SK-N-SH treated with all-trans-retinoic acid at 6 μM for 48 hours (cell line): ENCODE results near the gene NCSTN.

Source experiments
- OSR1 ChIP-seq: fragments of 250-450 bp; sonication (Bioruptor Pico); IDR thresholded peaks from 2 replicates; pipeline ENCODE4 v1.8.0; 2022; ENCODE audit warnings: moderate library complexity, mild to moderate bottlenecking, inconsistent platforms
- RARB ChIP-seq: fragments of 250-450 bp; sonication (Bioruptor Pico); IDR thresholded peaks from 2 replicates; pipeline ENCODE4 v1.8.0; 2021; ENCODE audit warnings: mild to moderate bottlenecking, moderate library complexity
- TCF4 ChIP-seq: fragments of 250-450 bp; sonication (Bioruptor Pico); IDR thresholded peaks from 2 replicates; pipeline ENCODE4 v1.8.0; 2021; ENCODE audit warnings: mild to moderate bottlenecking, moderate library complexity, borderline replicate concordance
- TF ChIP-seq, protein P1 (sequence below): fragments of 250-450 bp; sonication (Bioruptor Pico); IDR thresholded peaks from 2 replicates; pipeline ENCODE4 v1.5.0; 2020; ENCODE audit warnings: mild to moderate bottlenecking, moderate library complexity
- TF ChIP-seq, protein P2 (sequence below): fragments of 250-450 bp; sonication (Bioruptor Pico); IDR thresholded peaks from 2 replicates; pipeline ENCODE4 v1.8.0; 2020; ENCODE audit warnings: mild to moderate bottlenecking, moderate library complexity, borderline replicate concordance
- TF ChIP-seq, protein P3 (sequence below): fragments of 250-450 bp; sonication (Bioruptor Pico); IDR thresholded peaks from 2 replicates; pipeline ENCODE4 v1.8.0; 2021; ENCODE audit warnings: low read depth, mild to moderate bottlenecking, moderate library complexity, borderline replicate concordance

DNA sequence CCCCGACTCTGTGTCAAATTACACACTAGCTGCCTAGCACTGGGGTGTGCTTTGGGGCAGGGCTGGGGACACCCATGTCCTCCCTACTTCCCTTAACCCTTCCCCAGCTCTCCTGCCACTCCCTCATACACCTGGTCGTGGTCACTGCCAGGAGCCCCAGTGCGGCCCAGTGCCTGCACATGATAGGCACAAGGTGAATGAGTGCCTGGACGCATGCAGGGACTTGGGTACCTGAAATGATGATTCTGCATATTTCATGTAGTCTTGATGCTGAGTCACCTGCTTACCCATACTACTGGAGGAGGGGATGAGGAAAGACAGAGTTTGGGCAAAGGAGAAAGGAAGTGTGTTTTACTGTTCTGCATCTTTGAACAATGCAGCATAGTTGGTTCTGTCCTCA, 55.6 kb downstream of the NCSTN start:
- TF ChIP-seq RARB (no peak), OSR1 (CRISPR knock-in tag) (no peak), TCF4 (CRISPR knock-in tag) (no peak)
- TF ChIP-seq, protein P1, sequence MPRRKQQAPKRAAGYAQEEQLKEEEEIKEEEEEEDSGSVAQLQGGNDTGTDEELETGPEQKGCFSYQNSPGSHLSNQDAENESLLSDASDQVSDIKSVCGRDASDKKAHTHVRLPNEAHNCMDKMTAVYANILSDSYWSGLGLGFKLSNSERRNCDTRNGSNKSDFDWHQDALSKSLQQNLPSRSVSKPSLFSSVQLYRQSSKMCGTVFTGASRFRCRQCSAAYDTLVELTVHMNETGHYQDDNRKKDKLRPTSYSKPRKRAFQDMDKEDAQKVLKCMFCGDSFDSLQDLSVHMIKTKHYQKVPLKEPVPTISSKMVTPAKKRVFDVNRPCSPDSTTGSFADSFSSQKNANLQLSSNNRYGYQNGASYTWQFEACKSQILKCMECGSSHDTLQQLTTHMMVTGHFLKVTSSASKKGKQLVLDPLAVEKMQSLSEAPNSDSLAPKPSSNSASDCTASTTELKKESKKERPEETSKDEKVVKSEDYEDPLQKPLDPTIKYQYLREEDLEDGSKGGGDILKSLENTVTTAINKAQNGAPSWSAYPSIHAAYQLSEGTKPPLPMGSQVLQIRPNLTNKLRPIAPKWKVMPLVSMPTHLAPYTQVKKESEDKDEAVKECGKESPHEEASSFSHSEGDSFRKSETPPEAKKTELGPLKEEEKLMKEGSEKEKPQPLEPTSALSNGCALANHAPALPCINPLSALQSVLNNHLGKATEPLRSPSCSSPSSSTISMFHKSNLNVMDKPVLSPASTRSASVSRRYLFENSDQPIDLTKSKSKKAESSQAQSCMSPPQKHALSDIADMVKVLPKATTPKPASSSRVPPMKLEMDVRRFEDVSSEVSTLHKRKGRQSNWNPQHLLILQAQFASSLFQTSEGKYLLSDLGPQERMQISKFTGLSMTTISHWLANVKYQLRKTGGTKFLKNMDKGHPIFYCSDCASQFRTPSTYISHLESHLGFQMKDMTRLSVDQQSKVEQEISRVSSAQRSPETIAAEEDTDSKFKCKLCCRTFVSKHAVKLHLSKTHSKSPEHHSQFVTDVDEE (CRISPR knock-in tag) = no peak
- TF ChIP-seq, protein P2, sequence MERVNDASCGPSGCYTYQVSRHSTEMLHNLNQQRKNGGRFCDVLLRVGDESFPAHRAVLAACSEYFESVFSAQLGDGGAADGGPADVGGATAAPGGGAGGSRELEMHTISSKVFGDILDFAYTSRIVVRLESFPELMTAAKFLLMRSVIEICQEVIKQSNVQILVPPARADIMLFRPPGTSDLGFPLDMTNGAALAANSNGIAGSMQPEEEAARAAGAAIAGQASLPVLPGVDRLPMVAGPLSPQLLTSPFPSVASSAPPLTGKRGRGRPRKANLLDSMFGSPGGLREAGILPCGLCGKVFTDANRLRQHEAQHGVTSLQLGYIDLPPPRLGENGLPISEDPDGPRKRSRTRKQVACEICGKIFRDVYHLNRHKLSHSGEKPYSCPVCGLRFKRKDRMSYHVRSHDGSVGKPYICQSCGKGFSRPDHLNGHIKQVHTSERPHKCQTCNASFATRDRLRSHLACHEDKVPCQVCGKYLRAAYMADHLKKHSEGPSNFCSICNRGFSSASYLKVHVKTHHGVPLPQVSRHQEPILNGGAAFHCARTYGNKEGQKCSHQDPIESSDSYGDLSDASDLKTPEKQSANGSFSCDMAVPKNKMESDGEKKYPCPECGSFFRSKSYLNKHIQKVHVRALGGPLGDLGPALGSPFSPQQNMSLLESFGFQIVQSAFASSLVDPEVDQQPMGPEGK (CRISPR knock-in tag) = no peak
- TF ChIP-seq, protein P3, sequence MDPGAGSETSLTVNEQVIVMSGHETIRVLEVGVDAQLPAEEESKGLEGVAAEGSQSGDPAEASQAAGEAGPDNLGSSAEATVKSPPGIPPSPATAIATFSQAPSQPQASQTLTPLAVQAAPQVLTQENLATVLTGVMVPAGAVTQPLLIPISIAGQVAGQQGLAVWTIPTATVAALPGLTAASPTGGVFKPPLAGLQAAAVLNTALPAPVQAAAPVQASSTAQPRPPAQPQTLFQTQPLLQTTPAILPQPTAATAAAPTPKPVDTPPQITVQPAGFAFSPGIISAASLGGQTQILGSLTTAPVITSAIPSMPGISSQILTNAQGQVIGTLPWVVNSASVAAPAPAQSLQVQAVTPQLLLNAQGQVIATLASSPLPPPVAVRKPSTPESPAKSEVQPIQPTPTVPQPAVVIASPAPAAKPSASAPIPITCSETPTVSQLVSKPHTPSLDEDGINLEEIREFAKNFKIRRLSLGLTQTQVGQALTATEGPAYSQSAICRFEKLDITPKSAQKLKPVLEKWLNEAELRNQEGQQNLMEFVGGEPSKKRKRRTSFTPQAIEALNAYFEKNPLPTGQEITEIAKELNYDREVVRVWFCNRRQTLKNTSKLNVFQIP = no peak
